Adrenal gland (tissue), 12 donors: ENCODE measurements around the gene SPTB. TPM values are rescaled to one million over a fixed set of nuclear protein-coding genes. Genes with fewer than 3 reads are reported as not detected.

Experiments used
- DNase-seq, 7 donors: peaks; one replicate each; pipeline ENCODE4 v3.0.0-alpha.2; 2019 to 2020
- H3K27ac ChIP-seq, 5 donors: fragments of 200-600 bp; sonication (generic) in 4 of 5; 1 replicate in 3 of 5; 2 replicates in 2 of 5; pipeline versions ENCODE4 v1.5.1 to v1.8.0; 2016 to 2020; ENCODE audit warnings: mild to moderate bottlenecking in 1 of 5
- H3K27me3 ChIP-seq: fragments of 200-600 bp; 2 replicates; pipeline ENCODE4 v1.8.0; 2021
- H3K36me3 ChIP-seq, 2 donors: fragments of 200-600 bp; replicated peaks in 1 of 2; 1 replicate in 1 of 2; 2 replicates in 1 of 2; pipeline versions ENCODE4 v1.5.1 to v1.8.0; 2018 to 2022
- H3K4me1 ChIP-seq, 2 donors: fragments of 200-600 bp; replicated peaks in 1 of 2; 1 replicate in 1 of 2; 2 replicates in 1 of 2; pipeline versions ENCODE4 v1.5.1 to v1.8.0; 2018 to 2021
- H3K4me3 ChIP-seq, 4 donors: fragments of 200-600 bp; sonication (generic) in 3 of 4; one replicate each; pipeline ENCODE4 v1.5.1; 2016 to 2018
- H3K9me3 ChIP-seq, 3 donors: fragments of 200-600 bp; sonication (generic) in 1 of 3; replicated peaks in 1 of 3; 1 replicate in 2 of 3; 2 replicates in 1 of 3; pipeline versions ENCODE4 v1.5.1 to v1.8.0; 2016 to 2021
- CTCF ChIP-seq, 6 experiments: fragments of 450-650 bp in 4 of 6; fragments of 200-600 bp in 2 of 6; sonication (generic) in 1 of 6; IDR thresholded peaks; 1 replicate in 5 of 6; 2 replicates in 1 of 6; pipeline versions ENCODE4 v1.5.1 to v1.8.0; 2016 to 2021; ENCODE audit warnings: antibody characterized with exemption in 6 of 6, mild to moderate bottlenecking in 2 of 6, moderate library complexity in 1 of 6
- POLR2A ChIP-seq, 2 donors: fragments of 450-650 bp; IDR thresholded peaks; one replicate each; pipeline ENCODE4 v1.6.1; 2017; ENCODE audit warnings: antibody characterized with exemption in 2 of 2, mild to moderate bottlenecking in 2 of 2, moderate library complexity in 1 of 2
- WGBS, 4 donors: extraction: QIAGEN DNeasy Blood & Tissue Kit in 2 of 4; methylation state at CpG; one replicate each; pipeline versions ENCODE4 v1.1.5 to v1.1.7; 2013 to 2017; 5-methylcytosine and 5-hydroxymethylcytosine counted together
- intact Hi-C, 2 donors: fragments of 100-400 bp; cut with DNase I; formaldehyde crosslinking; loops; one replicate each; pipeline versions ENCODE4 v1.14.1 to v1.15.0; 2022 to 2023
- polyA plus RNA-seq, 3 donors: library from polyadenylated mRNA; stranded (reverse); fragments of 200-250 nt in 2 of 3; fragments of 350-450 nt in 1 of 3; fragmentation: Illumina TruSeq in 1 of 3; extraction: RNeasy Lipid Tissue Mini Kit (QIAGEN cat#74804) in 1 of 3; gene quantifications; one replicate each; pipeline ENCODE4 v1.2.3, GENCODE V29; 2013 to 2014
- total RNA-seq, 9 donors: library from RNA; depleted of rRNA in 4 of 9; stranded (reverse); fragments of >200 nt in 4 of 9; fragments of 120-200 nt in 1 of 9; fragmentation: NEBNext Ultra II Directional in 1 of 9; extraction: Animal tissue kit (Norgen Biotek cat#: 25700) in 1 of 9; gene quantifications; one replicate each; pipeline versions ENCODE4 v1.1.0 to v1.2.4, GENCODE V29; 2013 to 2023
- donor health status: healthy with polysubstance abuse.
- donor health status: Bipolar disorder and iron deficiency.
- donor health status: DM: yes; HTN: yes; CAD: no.
- donor health status: DM: no; HTN: no; CAD: no.
- donor health status: DM: no; HTN: no; CAD: no.
- donor health status: DM: yes; HTN: yes; CAD: no.

Gene SPTB
- total and polyA plus RNA-seq, 12 donors, result 0.18 to 14.5 (median 1.2) TPM

- H3K4me3 ChIP-seq, result peak overlapping the region in 1 of 4 donors; percentile 42
- no peaks in the 10 kb centered on the region for H3K36me3 ChIP-seq
- peak overlapping the region in 2 of 5 donors; percentile 75 to 81 for H3K27ac ChIP-seq
- WGBS, 4 donors, result 24 to 47% (median 32%) methylated on average over 3 to 29 of the region's 29 CpGs
- peaks cover 10 to 37% of the 10 kb centered on the region in 2 donors for H3K4me1 ChIP-seq
- no peaks in the 10 kb centered on the region for H3K27me3 ChIP-seq
- DNase-seq, result peak; percentile 62 to 86 (median 72)
- TF ChIP-seq POLR2A (IDR thresholded peaks at IDR 0.05), result no peak
- peak; percentile 85 to 95 (median 88) for TF ChIP-seq CTCF (IDR thresholded peaks at IDR 0.05)
- intact Hi-C loops, result loop anchor here (5.0 to 10.0 kb wide), 5 partner anchors 88 to 420 kb away; no protein-coding TSS in a partner anchor
- H3K9me3 ChIP-seq, result no peaks in the 10 kb centered on the region
Observed at GRCh38 chr14:64764641-64765520, 114.8 kb downstream of the SPTB start.

GRCh38 chr14:64763801-64764621, 115.7 kb downstream of the SPTB start:
- Histone ChIP-seq H3K27me3 (no peaks in the 10 kb centered on the region), H3K4me3 (no peak overlapping the region), H3K4me1 (peaks cover 10 to 37% of the 10 kb centered on the region in 2 donors), H3K27ac (peak overlapping the region in 2 of 5 donors; percentile 75 to 81), H3K9me3 (no peaks in the 10 kb centered on the region), H3K36me3 (no peaks in the 10 kb centered on the region)
- peak in 4 of 7 donors; percentile 37 to 71 (median 39) for DNase-seq
- intact Hi-C loops, result loop anchor here (5.0 to 10.0 kb wide), 3 partner anchors 87 to 419 kb away; no protein-coding TSS in a partner anchor
- TF ChIP-seq CTCF (IDR thresholded peaks at IDR 0.05) (no peak), POLR2A (IDR thresholded peaks at IDR 0.05) (no peak)
- WGBS, 4 donors, result 46 to 62% (median 54%) methylated on average over 14 to 18 of the region's 18 CpGs

- H3K27ac ChIP-seq, result peak overlapping the region in 3 of 5 donors; percentile 7 to 88 (median 81)
- no peak overlapping the region for H3K4me3 ChIP-seq
- no peak for DNase-seq
- H3K4me1 ChIP-seq, result peaks cover 10 to 37% of the 10 kb centered on the region in 2 donors
- intact Hi-C loops, result loop anchor here (5.0 to 10.0 kb wide), 3 partner anchors 86 to 418 kb away; no protein-coding TSS in a partner anchor
- no peaks in the 10 kb centered on the region for H3K9me3 ChIP-seq
- no peaks in the 10 kb centered on the region for H3K27me3 ChIP-seq
- H3K36me3 ChIP-seq, result no peaks in the 10 kb centered on the region
- 74 to 86% (median 81%) methylated on average over 11 of the region's 11 CpGs for WGBS, 4 donors
- TF ChIP-seq POLR2A (IDR thresholded peaks at IDR 0.05), result no peak
- TF ChIP-seq CTCF (IDR thresholded peaks at IDR 0.05), result no peak
Observed at GRCh38 chr14:64763085-64763782, 116.5 kb downstream of the SPTB start.
